ENCODE data around the gene ZNF266. TPM values are rescaled to one million over a fixed set of nuclear protein-coding genes. Genes with fewer than 3 reads are reported as not detected.

The ZNF266 gene
- total RNA-seq, 1 donor from 2014 or later = 35.4 TPM

DNA sequence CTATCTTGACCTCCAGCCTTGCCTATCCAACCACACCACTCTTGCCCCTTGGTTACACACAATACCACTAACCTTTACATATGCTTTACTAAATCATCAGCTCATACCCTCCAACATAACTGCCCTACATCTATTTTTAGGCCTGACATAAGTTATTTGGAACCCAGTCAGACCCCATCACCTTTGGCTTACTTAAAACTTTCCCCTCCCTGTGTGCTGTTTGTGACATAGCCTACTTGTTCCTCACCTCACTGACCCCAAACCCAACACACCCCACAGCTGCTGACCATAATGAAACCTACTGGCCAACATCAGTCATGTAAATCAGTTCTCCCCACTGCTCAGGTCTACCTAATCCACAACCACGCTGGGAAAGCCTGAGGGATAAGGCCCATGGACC lies 4.9 kb downstream of the ZNF266 start:
- Mint-ChIP-seq H3K36me3 (ENCODE audit: insufficient read depth) (peaks cover 28% of the 10 kb centered on the region), H3K27ac (no peak overlapping the region), H3K4me3 (ENCODE audit: low read depth) (no peak overlapping the region), H3K4me1 (ENCODE audit: low read depth) (peaks cover 13% of the 10 kb centered on the region), H3K27me3 (no peaks in the 10 kb centered on the region), H3K9me3 (ENCODE audit: low read depth) (no peaks in the 10 kb centered on the region)
- DNase-seq (ENCODE audit: low spot score, unreplicated experiment) = no peak
- no peak for TF ChIP-seq CTCF (IDR thresholded peaks at IDR 0.05; ENCODE audit: unreplicated experiment)

DNA sequence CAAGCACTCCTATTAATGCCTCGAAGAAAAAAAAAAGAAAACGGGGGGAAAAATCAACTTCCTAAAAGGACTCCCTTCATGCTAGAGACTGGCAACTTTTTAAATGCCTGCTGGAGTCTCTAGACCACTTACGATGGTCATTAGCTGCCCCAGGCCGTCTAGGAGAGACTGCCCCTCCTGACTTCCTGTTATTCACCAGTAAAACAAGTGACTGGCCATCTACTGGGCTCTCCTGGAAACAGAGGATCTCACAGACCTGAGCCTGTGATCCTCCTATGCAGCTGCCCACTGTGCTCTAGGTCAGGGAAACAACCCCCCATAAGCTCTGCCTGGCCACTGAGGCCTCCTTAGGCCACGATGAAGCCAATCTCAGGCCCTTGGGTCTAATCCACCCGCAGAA lies 7.4 kb downstream of the ZNF266 start:
- DNase-seq (ENCODE audit: low spot score, unreplicated experiment) = no peak
- Mint-ChIP-seq H3K27me3 (no peaks in the 10 kb centered on the region), H3K9me3 (ENCODE audit: low read depth) (peaks cover 6% of the 10 kb centered on the region), H3K4me3 (ENCODE audit: low read depth) (no peak overlapping the region), H3K36me3 (ENCODE audit: insufficient read depth) (peaks cover 42% of the 10 kb centered on the region), H3K4me1 (ENCODE audit: low read depth) (no peaks in the 10 kb centered on the region), H3K27ac (no peak overlapping the region)
- no peak for TF ChIP-seq CTCF (IDR thresholded peaks at IDR 0.05; ENCODE audit: unreplicated experiment)

DNA sequence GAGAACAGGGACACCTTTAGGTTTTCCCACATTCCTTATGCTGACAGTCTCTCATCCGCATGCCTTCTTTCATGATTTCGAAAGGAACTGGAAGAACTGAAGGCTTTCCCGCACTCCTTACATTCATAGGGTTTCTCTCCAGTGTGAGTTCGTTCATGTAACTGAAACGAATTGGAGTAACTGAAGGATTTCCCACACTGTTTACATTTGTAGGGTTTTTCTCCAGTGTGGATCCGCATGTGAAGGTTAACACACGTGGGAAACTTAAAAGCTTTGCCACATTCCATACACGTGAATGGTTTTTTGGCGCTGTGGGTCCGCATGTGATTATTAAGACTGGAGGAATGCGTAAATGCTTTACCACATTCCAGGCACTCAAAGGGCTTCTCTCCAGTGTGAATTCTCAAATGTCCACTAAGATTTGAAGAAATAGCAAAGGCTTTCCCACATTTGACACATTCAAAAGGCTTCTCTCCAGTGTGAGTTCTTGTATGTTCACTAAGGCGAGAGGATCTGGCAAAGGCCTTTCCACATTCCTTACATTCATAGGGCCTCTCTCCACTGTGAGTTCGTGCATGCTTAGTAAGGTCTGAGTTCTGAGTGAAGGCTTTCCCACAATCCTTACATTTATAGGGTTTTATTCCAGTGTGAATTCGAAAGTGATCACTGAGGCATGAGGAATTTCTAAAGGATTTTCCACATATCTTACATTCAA lies 22.0 kb downstream of the ZNF266 start:
- Mint-ChIP-seq H3K9me3 (ENCODE audit: low read depth) (peaks cover 58% of the 10 kb centered on the region), H3K27ac (no peak overlapping the region), H3K27me3 (no peaks in the 10 kb centered on the region), H3K4me1 (ENCODE audit: low read depth) (no peaks in the 10 kb centered on the region), H3K4me3 (ENCODE audit: low read depth) (no peak overlapping the region), H3K36me3 (ENCODE audit: insufficient read depth) (peaks cover 80% of the 10 kb centered on the region)
- DNase-seq (ENCODE audit: low spot score, unreplicated experiment) = no peak
- TF ChIP-seq CTCF (IDR thresholded peaks at IDR 0.05; ENCODE audit: unreplicated experiment) = no peak

DNA sequence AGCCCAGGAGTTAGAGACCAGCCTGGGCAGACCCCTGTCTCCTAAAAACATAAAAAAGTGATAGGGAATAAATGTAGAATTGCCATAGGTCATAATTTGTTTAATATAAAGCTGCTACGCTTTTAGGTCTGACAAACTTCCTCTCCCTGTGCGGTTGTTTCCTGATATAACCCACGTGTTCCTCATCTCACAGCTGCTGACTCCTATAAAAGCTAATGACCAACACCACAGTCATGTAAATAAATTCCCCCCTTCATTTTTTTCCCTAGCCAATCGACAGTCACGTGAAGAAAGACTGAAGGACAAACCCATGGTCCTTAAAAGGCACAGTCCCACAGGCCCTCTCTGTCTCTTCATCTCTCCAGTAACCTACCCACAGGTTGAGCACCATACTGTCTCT lies 27.5 kb downstream of the ZNF266 start:
- Mint-ChIP-seq H3K4me3 (ENCODE audit: low read depth) (no peak overlapping the region), H3K4me1 (ENCODE audit: low read depth) (no peaks in the 10 kb centered on the region), H3K36me3 (ENCODE audit: insufficient read depth) (peaks cover 28% of the 10 kb centered on the region), H3K27ac (no peak overlapping the region), H3K27me3 (no peaks in the 10 kb centered on the region), H3K9me3 (ENCODE audit: low read depth) (peaks cover 47% of the 10 kb centered on the region)
- DNase-seq (ENCODE audit: low spot score, unreplicated experiment) = no peak
- TF ChIP-seq CTCF (IDR thresholded peaks at IDR 0.05; ENCODE audit: unreplicated experiment) = no peak

- Mint-ChIP-seq H3K9me3 (ENCODE audit: low read depth) (peaks cover 44% of the 10 kb centered on the region), H3K27me3 (no peaks in the 10 kb centered on the region)
Observed at GRCh38 chr19:9406798-9407352, 28.5 kb downstream of the ZNF266 start.

More at GRCh38 chr19:9406798-9407352, 28.5 kb downstream of the ZNF266 start:
- peaks cover 19% of the 10 kb centered on the region for H3K36me3 Mint-ChIP-seq (ENCODE audit: insufficient read depth)
- no peak for DNase-seq (ENCODE audit: low spot score, unreplicated experiment)
- H3K4me3 Mint-ChIP-seq (ENCODE audit: low read depth) = no peak overlapping the region
- TF ChIP-seq CTCF (IDR thresholded peaks at IDR 0.05; ENCODE audit: unreplicated experiment) = no peak
- no peaks in the 10 kb centered on the region for H3K4me1 Mint-ChIP-seq (ENCODE audit: low read depth)
- H3K27ac Mint-ChIP-seq = no peak overlapping the region

Data from progenitor cell of endocrine pancreas (in vitro differentiated cells).